GM23338 (cell line): ENCODE measurements around the gene TCERG1. TPM values are rescaled to one million over a fixed set of nuclear protein-coding genes. Genes with fewer than 3 reads are reported as not detected.

Experiments
- ATAC-seq: fragments of 200-7000 bp; cut with Tn5 transposase; 3 replicates; pipeline ENCODE4 v1.9.1; 2020
- DNase-seq: peaks from one replicate; pipeline ENCODE4 v3.0.0-alpha.2; 2015; ENCODE audit warnings: low spot score
- H2AFZ ChIP-seq: fragments of 200-600 bp; sonication (generic); 2 replicates; pipeline ENCODE4 v1.8.0; 2016; ENCODE audit warnings: antibody characterized with exemption, mild to moderate bottlenecking, moderate library complexity
- H3F3A ChIP-seq: fragments of 200-600 bp; sonication (generic); replicated peaks from 2 replicates; pipeline ENCODE4 v1.8.0; 2017; ENCODE audit warnings: antibody characterized with exemption, mixed run types, low read depth
- H3K27ac ChIP-seq: fragments of 200-600 bp; sonication (generic); 2 replicates; pipeline ENCODE4 v1.6.1; 2016; ENCODE audit warnings: low read depth
- H3K27me3 ChIP-seq: fragments of 200-600 bp; sonication (generic); 2 replicates; pipeline ENCODE4 v1.8.0; 2016; ENCODE audit warnings: mild to moderate bottlenecking, mixed run types, moderate library complexity; ENCODE audit not compliant: insufficient read depth
- H3K36me3 ChIP-seq: fragments of 200-600 bp; sonication (generic); 2 replicates; pipeline ENCODE4 v1.8.0; 2016; ENCODE audit warnings: mild to moderate bottlenecking; ENCODE audit not compliant: insufficient read depth
- H3K4me1 ChIP-seq: fragments of 200-600 bp; sonication (generic); 2 replicates; pipeline ENCODE4 v1.8.0; 2016; ENCODE audit warnings: mild to moderate bottlenecking, moderate library complexity; ENCODE audit not compliant: insufficient read depth
- H3K4me2 ChIP-seq: fragments of 200-600 bp; sonication (generic); 2 replicates; pipeline ENCODE4 v1.7.1; 2017; ENCODE audit warnings: mixed run types
- H3K4me3 ChIP-seq: fragments of 200-600 bp; sonication (generic); 2 replicates; pipeline ENCODE4 v1.6.1; 2016; ENCODE audit warnings: mixed run types
- H3K79me2 ChIP-seq: fragments of 200-600 bp; sonication (generic); replicated peaks from 2 replicates; pipeline ENCODE4 v1.8.0; 2017; ENCODE audit warnings: mild to moderate bottlenecking; ENCODE audit not compliant: insufficient read depth
- H3K9me2 ChIP-seq: fragments of 200-600 bp; sonication (generic); 2 replicates; pipeline ENCODE4 v1.8.0; 2017; ENCODE audit not compliant: insufficient read depth
- H4K20me1 ChIP-seq: fragments of 200-600 bp; sonication (generic); replicated peaks from 2 replicates; pipeline ENCODE4 v1.8.0; 2017; ENCODE audit warnings: mild to moderate bottlenecking; ENCODE audit not compliant: insufficient read depth
- H3K27ac Mint-ChIP-seq: 2 replicates; pipeline ENCODE4 v1.8.0; 2020; ENCODE audit warnings: inconsistent platforms, mild to moderate bottlenecking, moderate library complexity, mixed read lengths
- H3K27me3 Mint-ChIP-seq: 3 replicates; pipeline ENCODE4 v1.8.0; 2022; ENCODE audit warnings: low read depth, mild to moderate bottlenecking, moderate library complexity, mixed read lengths, inconsistent platforms; ENCODE audit not compliant: insufficient read depth, poor library complexity
- H3K36me3 Mint-ChIP-seq: 3 replicates; pipeline ENCODE4 v1.8.0; 2021; ENCODE audit warnings: low read depth, mild to moderate bottlenecking, inconsistent platforms, moderate library complexity, mixed read lengths
- H3K4me1 Mint-ChIP-seq: 3 replicates; pipeline ENCODE4 v1.8.0; 2020; ENCODE audit warnings: mild to moderate bottlenecking, inconsistent platforms, mixed read lengths
- H3K4me3 Mint-ChIP-seq: 3 replicates; pipeline ENCODE4 v1.8.0; 2021; ENCODE audit warnings: moderate library complexity, mild to moderate bottlenecking, inconsistent platforms, mixed read lengths
- H3K9me3 Mint-ChIP-seq: 3 replicates; pipeline ENCODE4 v1.8.0; 2020; ENCODE audit warnings: moderate library complexity, mild to moderate bottlenecking, inconsistent platforms, mixed read lengths
- CREB1 ChIP-seq: fragments of 250-450 bp; sonication (Bioruptor Pico); IDR thresholded peaks from 2 replicates; pipeline ENCODE4 v1.5.0; 2020; ENCODE audit warnings: low read depth, mild to moderate bottlenecking, moderate library complexity
- EZH2 ChIP-seq: fragments of 200-600 bp; sonication (generic); IDR thresholded peaks from one replicate; pipeline ENCODE4 v1.8.0; 2017; ENCODE audit warnings: antibody characterized with exemption, mild to moderate bottlenecking, low read depth; ENCODE audit not compliant: unreplicated experiment
- EZH2phosphoT487 ChIP-seq: fragments of 200-600 bp; sonication (generic); IDR thresholded peaks from one replicate; pipeline ENCODE4 v1.8.1; 2018; ENCODE audit warnings: antibody characterized with exemption; ENCODE audit not compliant: unreplicated experiment
- JUNB ChIP-seq: IDR thresholded peaks from one replicate; pipeline ENCODE4 v1.6.1; 2016; ENCODE audit warnings: antibody characterized with exemption; ENCODE audit not compliant: unreplicated experiment
- NANOG ChIP-seq: IDR thresholded peaks from 2 replicates; pipeline ENCODE4 v1.6.1; 2016; ENCODE audit warnings: antibody characterized with exemption, borderline replicate concordance
- POLR2AphosphoS5 ChIP-seq: IDR thresholded peaks from 2 replicates; pipeline ENCODE4 v1.6.1; 2016; ENCODE audit warnings: antibody characterized with exemption, low read depth
- STAT1 ChIP-seq: IDR thresholded peaks from one replicate; pipeline ENCODE4 v1.6.1; 2016; ENCODE audit warnings: antibody characterized with exemption; ENCODE audit not compliant: unreplicated experiment
- ZNF114 ChIP-seq: fragments of 250-450 bp; sonication (Bioruptor Pico); IDR thresholded peaks from 2 replicates; pipeline ENCODE4 v1.5.0; 2020; ENCODE audit warnings: mild to moderate bottlenecking, moderate library complexity
- ZNF331 ChIP-seq: fragments of 250-450 bp; sonication (Bioruptor Pico); IDR thresholded peaks from 2 replicates; pipeline ENCODE4 v1.5.0; 2020; ENCODE audit warnings: low read depth, mild to moderate bottlenecking, moderate library complexity
- long read RNA-seq: library from polyadenylated mRNA; unstranded; transcript quantifications from one replicate; pipeline ENCODE4 v2.0.0, GENCODE V29; 2020; ENCODE audit not compliant: unreplicated experiment
- polyA plus RNA-seq: library from polyadenylated mRNA; unstranded; fragments of >200 nt; fragmentation: Nextera tagmentation; extraction: Ambion mirVana; gene quantifications from 2 replicates; pipeline ENCODE4 v1.2.1, GENCODE V29; 2016
- total RNA-seq: library from RNA; depleted of rRNA; stranded (reverse); fragments of >200 nt; shearing (Covaris generic); gene quantifications from 2 replicates; pipeline ENCODE4 v1.2.3, GENCODE V29; 2014; rRNA removed
- TF ChIP-seq, protein P1 (sequence below), 2 experiments: fragments of 200-600 bp in 1 of 2; sonication (generic) in 1 of 2; conservative IDR thresholded peaks; 2 replicates each; pipeline versions ENCODE4 v1.5.1 to v1.6.1; 2016 to 2017; ENCODE audit warnings: antibody characterized with exemption in 2 of 2, low read depth in 2 of 2, mild to moderate bottlenecking in 2 of 2, moderate library complexity in 1 of 2
- TF ChIP-seq, protein P2 (sequence below): IDR thresholded peaks from one replicate; pipeline ENCODE4 v1.6.1; 2018; ENCODE audit warnings: antibody characterized with exemption; ENCODE audit not compliant: unreplicated experiment
- TF ChIP-seq, protein P3 (sequence below): fragments of 250-450 bp; sonication (Bioruptor Pico); IDR thresholded peaks from 2 replicates; pipeline ENCODE4 v1.5.0; 2020; ENCODE audit warnings: mild to moderate bottlenecking, moderate library complexity
- TF ChIP-seq, protein P4 (sequence below): IDR thresholded peaks from 2 replicates; pipeline ENCODE4 v1.6.1; 2016; ENCODE audit warnings: antibody characterized with exemption

TCERG1 gene
- total RNA-seq (103 and 127 TPM in 2 replicates), polyA plus RNA-seq (154 and 178 TPM in 2 replicates)
- long read RNA-seq, partial matches to known transcripts = 14 of 22 reads
- long read RNA-seq, other reads (novel, unspliced or antisense) = 8 of 22 reads

DNA sequence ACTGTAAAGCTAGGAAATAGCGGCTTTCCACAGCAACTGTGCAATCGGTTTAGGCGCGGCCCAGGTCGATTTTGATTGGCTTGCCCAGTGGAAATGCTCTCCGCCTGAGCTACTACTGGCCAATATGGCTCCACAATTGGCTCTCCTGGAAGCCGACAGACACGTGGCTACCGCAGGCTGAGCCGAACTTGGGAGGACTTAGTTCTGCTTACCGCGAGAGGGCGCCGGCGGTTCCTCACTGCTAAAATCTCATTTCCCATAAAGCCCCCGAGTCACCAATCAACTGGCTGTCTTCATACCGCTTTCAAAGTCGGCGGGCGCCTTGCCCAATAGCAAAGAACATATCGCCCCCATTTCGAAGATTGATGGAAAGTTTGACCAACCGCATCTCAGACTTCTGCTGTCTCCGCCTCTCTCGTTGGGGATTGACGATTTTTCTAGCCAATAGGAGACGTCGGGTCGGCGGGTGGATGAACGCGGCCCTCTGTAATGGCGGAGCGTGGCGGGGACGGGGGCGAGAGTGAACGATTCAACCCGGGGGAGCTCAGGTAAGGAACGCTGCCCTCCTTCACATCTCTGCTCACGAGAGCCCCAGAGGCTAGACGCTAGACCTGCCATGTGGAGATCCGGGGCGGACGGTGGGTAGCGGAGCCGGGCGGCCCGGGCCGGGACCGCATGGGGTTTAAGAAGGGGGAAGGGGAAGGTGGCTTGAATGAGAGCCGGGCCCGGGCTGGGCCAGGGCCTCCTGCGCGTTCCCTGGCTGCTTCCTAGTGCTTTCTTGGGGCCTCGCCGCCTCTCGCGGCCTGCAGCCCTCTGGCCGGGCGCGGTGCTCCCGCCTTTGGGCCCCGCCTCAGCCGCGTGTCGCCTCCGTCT lies at the start of gene TCERG1:
TSS of gene TCERG1 (plus strand) at position 473 of the 873 bp plus-strand sequence. CDS start at position 490, 17 bp downstream.
- Histone ChIP-seq H3F3A (no peaks in the 10 kb centered on the region), H4K20me1 (peaks cover 38% of the 10 kb centered on the region), H3K4me1 (peaks cover 34% of the 10 kb centered on the region), H3K4me2 (peak within 1 kb of the TSS; percentile 99), H3K9me2 (no peaks in the 10 kb centered on the region), H3K36me3 (no peaks in the 10 kb centered on the region), H3K27ac (peak within 1 kb of the TSS; percentile 94), H3K27me3 (no peaks in the 10 kb centered on the region), H3K4me3 (peak within 1 kb of the TSS; percentile 99), H2AFZ (0 out of 2 replicates have a peak within 1 kb of the TSS, but pooled peaks have one; percentile 8), H3K79me2 (peaks cover 49% of the 10 kb centered on the region)
- no peaks in the 10 kb centered on the region for H3K9me3 Mint-ChIP-seq
- H3K36me3 Mint-ChIP-seq = peaks cover 4% of the 10 kb centered on the region; the same call in 1 of the 3 replicates
- H3K4me3 Mint-ChIP-seq = peak within 1 kb of the TSS; percentile 95
- TF ChIP-seq, protein P1, sequence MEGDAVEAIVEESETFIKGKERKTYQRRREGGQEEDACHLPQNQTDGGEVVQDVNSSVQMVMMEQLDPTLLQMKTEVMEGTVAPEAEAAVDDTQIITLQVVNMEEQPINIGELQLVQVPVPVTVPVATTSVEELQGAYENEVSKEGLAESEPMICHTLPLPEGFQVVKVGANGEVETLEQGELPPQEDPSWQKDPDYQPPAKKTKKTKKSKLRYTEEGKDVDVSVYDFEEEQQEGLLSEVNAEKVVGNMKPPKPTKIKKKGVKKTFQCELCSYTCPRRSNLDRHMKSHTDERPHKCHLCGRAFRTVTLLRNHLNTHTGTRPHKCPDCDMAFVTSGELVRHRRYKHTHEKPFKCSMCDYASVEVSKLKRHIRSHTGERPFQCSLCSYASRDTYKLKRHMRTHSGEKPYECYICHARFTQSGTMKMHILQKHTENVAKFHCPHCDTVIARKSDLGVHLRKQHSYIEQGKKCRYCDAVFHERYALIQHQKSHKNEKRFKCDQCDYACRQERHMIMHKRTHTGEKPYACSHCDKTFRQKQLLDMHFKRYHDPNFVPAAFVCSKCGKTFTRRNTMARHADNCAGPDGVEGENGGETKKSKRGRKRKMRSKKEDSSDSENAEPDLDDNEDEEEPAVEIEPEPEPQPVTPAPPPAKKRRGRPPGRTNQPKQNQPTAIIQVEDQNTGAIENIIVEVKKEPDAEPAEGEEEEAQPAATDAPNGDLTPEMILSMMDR (conservative IDR thresholded peaks at IDR 0.05; ENCODE audit: low read depth in 2 of 2) = peak; percentile 62 to 77
- TF ChIP-seq JUNB = no peak
- no peak for TF ChIP-seq NANOG
- TF ChIP-seq EZH2phosphoT487 = no peak
- no peak; the same call in 1 of the 2 replicates for TF ChIP-seq ZNF114 (CRISPR knock-in tag)
- TF ChIP-seq, protein P2, sequence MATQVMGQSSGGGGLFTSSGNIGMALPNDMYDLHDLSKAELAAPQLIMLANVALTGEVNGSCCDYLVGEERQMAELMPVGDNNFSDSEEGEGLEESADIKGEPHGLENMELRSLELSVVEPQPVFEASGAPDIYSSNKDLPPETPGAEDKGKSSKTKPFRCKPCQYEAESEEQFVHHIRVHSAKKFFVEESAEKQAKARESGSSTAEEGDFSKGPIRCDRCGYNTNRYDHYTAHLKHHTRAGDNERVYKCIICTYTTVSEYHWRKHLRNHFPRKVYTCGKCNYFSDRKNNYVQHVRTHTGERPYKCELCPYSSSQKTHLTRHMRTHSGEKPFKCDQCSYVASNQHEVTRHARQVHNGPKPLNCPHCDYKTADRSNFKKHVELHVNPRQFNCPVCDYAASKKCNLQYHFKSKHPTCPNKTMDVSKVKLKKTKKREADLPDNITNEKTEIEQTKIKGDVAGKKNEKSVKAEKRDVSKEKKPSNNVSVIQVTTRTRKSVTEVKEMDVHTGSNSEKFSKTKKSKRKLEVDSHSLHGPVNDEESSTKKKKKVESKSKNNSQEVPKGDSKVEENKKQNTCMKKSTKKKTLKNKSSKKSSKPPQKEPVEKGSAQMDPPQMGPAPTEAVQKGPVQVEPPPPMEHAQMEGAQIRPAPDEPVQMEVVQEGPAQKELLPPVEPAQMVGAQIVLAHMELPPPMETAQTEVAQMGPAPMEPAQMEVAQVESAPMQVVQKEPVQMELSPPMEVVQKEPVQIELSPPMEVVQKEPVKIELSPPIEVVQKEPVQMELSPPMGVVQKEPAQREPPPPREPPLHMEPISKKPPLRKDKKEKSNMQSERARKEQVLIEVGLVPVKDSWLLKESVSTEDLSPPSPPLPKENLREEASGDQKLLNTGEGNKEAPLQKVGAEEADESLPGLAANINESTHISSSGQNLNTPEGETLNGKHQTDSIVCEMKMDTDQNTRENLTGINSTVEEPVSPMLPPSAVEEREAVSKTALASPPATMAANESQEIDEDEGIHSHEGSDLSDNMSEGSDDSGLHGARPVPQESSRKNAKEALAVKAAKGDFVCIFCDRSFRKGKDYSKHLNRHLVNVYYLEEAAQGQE = no peak
- peak; percentile 78 for TF ChIP-seq CREB1 (CRISPR knock-in tag)
- TF ChIP-seq EZH2 = no peak
- no peak for TF ChIP-seq STAT1
- peak; percentile 71 for TF ChIP-seq POLR2AphosphoS5
- TF ChIP-seq, protein P3, sequence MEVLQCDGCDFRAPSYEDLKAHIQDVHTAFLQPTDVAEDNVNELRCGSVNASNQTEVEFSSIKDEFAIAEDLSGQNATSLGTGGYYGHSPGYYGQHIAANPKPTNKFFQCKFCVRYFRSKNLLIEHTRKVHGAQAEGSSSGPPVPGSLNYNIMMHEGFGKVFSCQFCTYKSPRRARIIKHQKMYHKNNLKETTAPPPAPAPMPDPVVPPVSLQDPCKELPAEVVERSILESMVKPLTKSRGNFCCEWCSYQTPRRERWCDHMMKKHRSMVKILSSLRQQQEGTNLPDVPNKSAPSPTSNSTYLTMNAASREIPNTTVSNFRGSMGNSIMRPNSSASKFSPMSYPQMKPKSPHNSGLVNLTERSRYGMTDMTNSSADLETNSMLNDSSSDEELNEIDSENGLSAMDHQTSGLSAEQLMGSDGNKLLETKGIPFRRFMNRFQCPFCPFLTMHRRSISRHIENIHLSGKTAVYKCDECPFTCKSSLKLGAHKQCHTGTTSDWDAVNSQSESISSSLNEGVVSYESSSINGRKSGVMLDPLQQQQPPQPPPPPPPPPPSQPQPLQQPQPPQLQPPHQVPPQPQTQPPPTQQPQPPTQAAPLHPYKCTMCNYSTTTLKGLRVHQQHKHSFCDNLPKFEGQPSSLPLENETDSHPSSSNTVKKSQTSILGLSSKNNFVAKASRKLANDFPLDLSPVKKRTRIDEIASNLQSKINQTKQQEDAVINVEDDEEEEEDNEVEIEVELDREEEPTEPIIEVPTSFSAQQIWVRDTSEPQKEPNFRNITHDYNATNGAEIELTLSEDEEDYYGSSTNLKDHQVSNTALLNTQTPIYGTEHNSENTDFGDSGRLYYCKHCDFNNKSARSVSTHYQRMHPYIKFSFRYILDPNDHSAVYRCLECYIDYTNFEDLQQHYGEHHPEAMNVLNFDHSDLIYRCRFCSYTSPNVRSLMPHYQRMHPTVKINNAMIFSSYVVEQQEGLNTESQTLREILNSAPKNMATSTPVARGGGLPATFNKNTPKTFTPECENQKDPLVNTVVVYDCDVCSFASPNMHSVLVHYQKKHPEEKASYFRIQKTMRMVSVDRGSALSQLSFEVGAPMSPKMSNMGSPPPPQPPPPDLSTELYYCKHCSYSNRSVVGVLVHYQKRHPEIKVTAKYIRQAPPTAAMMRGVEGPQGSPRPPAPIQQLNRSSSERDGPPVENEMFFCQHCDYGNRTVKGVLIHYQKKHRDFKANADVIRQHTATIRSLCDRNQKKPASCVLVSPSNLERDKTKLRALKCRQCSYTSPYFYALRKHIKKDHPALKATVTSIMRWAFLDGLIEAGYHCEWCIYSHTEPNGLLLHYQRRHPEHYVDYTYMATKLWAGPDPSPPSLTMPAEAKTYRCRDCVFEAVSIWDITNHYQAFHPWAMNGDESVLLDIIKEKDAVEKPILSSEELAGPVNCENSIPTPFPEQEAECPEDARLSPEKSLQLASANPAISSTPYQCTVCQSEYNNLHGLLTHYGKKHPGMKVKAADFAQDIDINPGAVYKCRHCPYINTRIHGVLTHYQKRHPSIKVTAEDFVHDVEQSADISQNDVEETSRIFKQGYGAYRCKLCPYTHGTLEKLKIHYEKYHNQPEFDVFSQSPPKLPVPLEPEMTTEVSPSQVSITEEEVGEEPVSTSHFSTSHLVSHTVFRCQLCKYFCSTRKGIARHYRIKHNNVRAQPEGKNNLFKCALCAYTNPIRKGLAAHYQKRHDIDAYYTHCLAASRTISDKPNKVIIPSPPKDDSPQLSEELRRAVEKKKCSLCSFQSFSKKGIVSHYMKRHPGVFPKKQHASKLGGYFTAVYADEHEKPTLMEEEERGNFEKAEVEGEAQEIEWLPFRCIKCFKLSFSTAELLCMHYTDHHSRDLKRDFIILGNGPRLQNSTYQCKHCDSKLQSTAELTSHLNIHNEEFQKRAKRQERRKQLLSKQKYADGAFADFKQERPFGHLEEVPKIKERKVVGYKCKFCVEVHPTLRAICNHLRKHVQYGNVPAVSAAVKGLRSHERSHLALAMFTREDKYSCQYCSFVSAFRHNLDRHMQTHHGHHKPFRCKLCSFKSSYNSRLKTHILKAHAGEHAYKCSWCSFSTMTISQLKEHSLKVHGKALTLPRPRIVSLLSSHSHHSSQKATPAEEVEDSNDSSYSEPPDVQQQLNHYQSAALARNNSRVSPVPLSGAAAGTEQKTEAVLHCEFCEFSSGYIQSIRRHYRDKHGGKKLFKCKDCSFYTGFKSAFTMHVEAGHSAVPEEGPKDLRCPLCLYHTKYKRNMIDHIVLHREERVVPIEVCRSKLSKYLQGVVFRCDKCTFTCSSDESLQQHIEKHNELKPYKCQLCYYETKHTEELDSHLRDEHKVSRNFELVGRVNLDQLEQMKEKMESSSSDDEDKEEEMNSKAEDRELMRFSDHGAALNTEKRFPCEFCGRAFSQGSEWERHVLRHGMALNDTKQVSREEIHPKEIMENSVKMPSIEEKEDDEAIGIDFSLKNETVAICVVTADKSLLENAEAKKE (CRISPR knock-in tag) = no peak
- no peak for TF ChIP-seq ZNF331 (CRISPR knock-in tag)
- TF ChIP-seq, protein P4, sequence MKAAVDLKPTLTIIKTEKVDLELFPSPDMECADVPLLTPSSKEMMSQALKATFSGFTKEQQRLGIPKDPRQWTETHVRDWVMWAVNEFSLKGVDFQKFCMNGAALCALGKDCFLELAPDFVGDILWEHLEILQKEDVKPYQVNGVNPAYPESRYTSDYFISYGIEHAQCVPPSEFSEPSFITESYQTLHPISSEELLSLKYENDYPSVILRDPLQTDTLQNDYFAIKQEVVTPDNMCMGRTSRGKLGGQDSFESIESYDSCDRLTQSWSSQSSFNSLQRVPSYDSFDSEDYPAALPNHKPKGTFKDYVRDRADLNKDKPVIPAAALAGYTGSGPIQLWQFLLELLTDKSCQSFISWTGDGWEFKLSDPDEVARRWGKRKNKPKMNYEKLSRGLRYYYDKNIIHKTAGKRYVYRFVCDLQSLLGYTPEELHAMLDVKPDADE = peak; percentile 52; the same call in 1 of the 2 replicates
- peaks cover 4% of the 10 kb centered on the region for H3K27me3 Mint-ChIP-seq
- peaks cover 32% of the 10 kb centered on the region for H3K4me1 Mint-ChIP-seq
- ATAC-seq = peak; percentile 92
- DNase-seq = peak; percentile 100
- H3K27ac Mint-ChIP-seq = peak within 1 kb of the TSS; percentile 100
